Panc1 (cell line): ENCODE measurements around the gene PXDN. TPM values are rescaled to one million over a fixed set of nuclear protein-coding genes. Genes with fewer than 3 reads are reported as not detected.

Experiments
- ATAC-seq: fragments of 200-7000 bp; cut with Tn5 transposase; 2 replicates; pipeline ENCODE4 v1.9.1; 2020; ENCODE audit warnings: mild to moderate bottlenecking, moderate library complexity
- BruUV-seq: library from RNA; stranded (reverse); fragments of 400-500 nt; replicated peaks from 2 replicates; lab custom pipeline; 2021; lab: Mats Ljungman, UMichigan
- CTCF ChIA-PET: fragments of 300-600 bp; sonication (Branson Sonifier 250); formaldehyde crosslinking; loops from one replicate; lab custom pipeline; 2022; ENCODE audit warnings: antibody characterized with exemption; lab: Charles Lee
- POLR2A ChIA-PET: fragments of 300-600 bp; sonication (Branson Sonifier 250); formaldehyde crosslinking; loops from one replicate; lab custom pipeline; 2022; ENCODE audit warnings: antibody characterized with exemption; lab: Charles Lee
- DNase-seq: peaks from one replicate; pipeline ENCODE4 v3.0.0-alpha.2; 2010; ENCODE audit warnings: low read depth, low spot score
- H3K27ac ChIP-seq: 2 replicates; pipeline ENCODE4 v1.5.1; 2011; ENCODE audit warnings: mild to moderate bottlenecking, low read length, inconsistent platforms
- H3K27me3 ChIP-seq: fragments of 200-500 bp; sonication (Bioruptor generic); 2 replicates; pipeline ENCODE4 v1.6.0; 2014; ENCODE audit warnings: low read length, inconsistent platforms; ENCODE audit not compliant: control insufficient read depth, insufficient read depth
- H3K36me3 ChIP-seq: fragments of 200-500 bp; sonication (Bioruptor generic); 2 replicates; pipeline ENCODE4 v1.5.1; 2014; ENCODE audit warnings: inconsistent platforms, mild to moderate bottlenecking, low read length, moderate library complexity; ENCODE audit not compliant: control insufficient read depth, insufficient read depth
- H3K4me1 ChIP-seq: 2 replicates; pipeline ENCODE4 v1.5.1; 2011; ENCODE audit warnings: inconsistent platforms, mild to moderate bottlenecking, low read length, moderate library complexity; ENCODE audit not compliant: control insufficient read depth, insufficient read depth
- H3K4me3 ChIP-seq, 2 experiments: 2 replicates each; pipeline ENCODE4 v1.5.1; 2011 to 2012; ENCODE audit warnings: low read depth in 2 of 2, low read length in 2 of 2, mild to moderate bottlenecking in 2 of 2, inconsistent platforms in 1 of 2, moderate library complexity in 1 of 2
- H3K9me3 ChIP-seq: fragments of 200-500 bp; sonication (Bioruptor generic); 2 replicates; pipeline ENCODE4 v1.5.1; 2014; ENCODE audit warnings: low read depth, mild to moderate bottlenecking, inconsistent platforms, low read length, moderate library complexity; ENCODE audit not compliant: control insufficient read depth, insufficient read depth
- POLR2AphosphoS5 ChIP-seq: IDR thresholded peaks from 2 replicates; pipeline ENCODE4 v1.6.1; 2012; ENCODE audit warnings: mild to moderate bottlenecking, low read depth, low read length, moderate library complexity
- SIN3A ChIP-seq: IDR thresholded peaks from 2 replicates; pipeline ENCODE4 v1.6.1; 2012; ENCODE audit warnings: low read depth, mild to moderate bottlenecking, low read length, moderate library complexity, borderline replicate concordance; ENCODE audit not compliant: insufficient read depth
- in situ Hi-C: cut with HindIII; loops from 2 replicates; pipeline ENCODE4 v1.10.0; 2016; ENCODE audit warnings: low sequenced_read_pairs, low pct_unique_long_range_greater_than_20kb
- intact Hi-C: fragments of 100-400 bp; cut with micrococcal nuclease; formaldehyde crosslinking; loops from one replicate; pipeline ENCODE4 v1.10.0; 2022; ENCODE audit not compliant: unreplicated experiment
- total RNA-seq: library from RNA; stranded (reverse); gene quantifications from one replicate; pipeline ENCODE4 v1.2.1, GENCODE V29; 2021; ENCODE audit not compliant: unreplicated experiment
- TF ChIP-seq, protein P1 (sequence below), 2 experiments: IDR thresholded peaks; 2 replicates each; pipeline ENCODE4 v1.6.1; 2011 to 2012; ENCODE audit warnings: low read depth in 2 of 2, control low read depth in 1 of 2, low read length in 1 of 2, mild to moderate bottlenecking in 1 of 2, moderate library complexity in 1 of 2; ENCODE audit not compliant: insufficient read depth in 1 of 2
- TF ChIP-seq, protein P2 (sequence below): fragments of 450-650 bp; IDR thresholded peaks from 2 replicates; pipeline ENCODE4 v1.5.1; 2017; ENCODE audit warnings: mild to moderate bottlenecking

The PXDN gene
- total RNA-seq, 1 experiment from 2014 or later = 2.5 TPM

DNA sequence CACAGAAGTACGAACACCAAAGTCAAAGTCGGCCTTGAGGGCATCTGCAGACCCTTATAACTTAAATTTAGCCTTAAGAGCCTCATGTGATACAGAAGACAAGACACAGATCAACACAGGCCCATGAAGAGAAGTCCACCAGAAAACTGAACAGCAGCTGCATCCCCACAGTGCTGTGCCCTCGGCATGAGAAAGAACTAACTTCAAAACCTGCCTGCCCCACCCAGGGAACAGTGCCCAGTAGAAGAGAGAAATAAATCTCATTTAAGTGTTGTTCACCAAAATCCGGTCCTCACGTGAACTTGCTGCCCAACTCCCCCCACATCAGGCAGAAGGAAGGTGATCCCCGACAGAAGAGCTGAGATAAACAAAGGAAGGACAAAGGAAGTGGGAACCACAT, 73.7 kb downstream of the PXDN start:
- Histone ChIP-seq H3K9me3 (no peaks in the 10 kb centered on the region), H3K36me3 (no peaks in the 10 kb centered on the region), H3K4me3 (no peak overlapping the region), H3K4me1 (peaks cover 6% of the 10 kb centered on the region), H3K27me3 (no peaks in the 10 kb centered on the region), H3K27ac (peak overlapping the region; percentile 51)
- ChIA-PET POLR2A (no interaction called here), CTCF (no interaction called here)
- TF ChIP-seq, protein P1, sequence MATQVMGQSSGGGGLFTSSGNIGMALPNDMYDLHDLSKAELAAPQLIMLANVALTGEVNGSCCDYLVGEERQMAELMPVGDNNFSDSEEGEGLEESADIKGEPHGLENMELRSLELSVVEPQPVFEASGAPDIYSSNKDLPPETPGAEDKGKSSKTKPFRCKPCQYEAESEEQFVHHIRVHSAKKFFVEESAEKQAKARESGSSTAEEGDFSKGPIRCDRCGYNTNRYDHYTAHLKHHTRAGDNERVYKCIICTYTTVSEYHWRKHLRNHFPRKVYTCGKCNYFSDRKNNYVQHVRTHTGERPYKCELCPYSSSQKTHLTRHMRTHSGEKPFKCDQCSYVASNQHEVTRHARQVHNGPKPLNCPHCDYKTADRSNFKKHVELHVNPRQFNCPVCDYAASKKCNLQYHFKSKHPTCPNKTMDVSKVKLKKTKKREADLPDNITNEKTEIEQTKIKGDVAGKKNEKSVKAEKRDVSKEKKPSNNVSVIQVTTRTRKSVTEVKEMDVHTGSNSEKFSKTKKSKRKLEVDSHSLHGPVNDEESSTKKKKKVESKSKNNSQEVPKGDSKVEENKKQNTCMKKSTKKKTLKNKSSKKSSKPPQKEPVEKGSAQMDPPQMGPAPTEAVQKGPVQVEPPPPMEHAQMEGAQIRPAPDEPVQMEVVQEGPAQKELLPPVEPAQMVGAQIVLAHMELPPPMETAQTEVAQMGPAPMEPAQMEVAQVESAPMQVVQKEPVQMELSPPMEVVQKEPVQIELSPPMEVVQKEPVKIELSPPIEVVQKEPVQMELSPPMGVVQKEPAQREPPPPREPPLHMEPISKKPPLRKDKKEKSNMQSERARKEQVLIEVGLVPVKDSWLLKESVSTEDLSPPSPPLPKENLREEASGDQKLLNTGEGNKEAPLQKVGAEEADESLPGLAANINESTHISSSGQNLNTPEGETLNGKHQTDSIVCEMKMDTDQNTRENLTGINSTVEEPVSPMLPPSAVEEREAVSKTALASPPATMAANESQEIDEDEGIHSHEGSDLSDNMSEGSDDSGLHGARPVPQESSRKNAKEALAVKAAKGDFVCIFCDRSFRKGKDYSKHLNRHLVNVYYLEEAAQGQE (IDR thresholded peaks at IDR 0.05; ENCODE audit: insufficient read depth in 1 of 2, low read depth in 2 of 2, low read length in 1 of 2) = no peak
- TF ChIP-seq, protein P2, sequence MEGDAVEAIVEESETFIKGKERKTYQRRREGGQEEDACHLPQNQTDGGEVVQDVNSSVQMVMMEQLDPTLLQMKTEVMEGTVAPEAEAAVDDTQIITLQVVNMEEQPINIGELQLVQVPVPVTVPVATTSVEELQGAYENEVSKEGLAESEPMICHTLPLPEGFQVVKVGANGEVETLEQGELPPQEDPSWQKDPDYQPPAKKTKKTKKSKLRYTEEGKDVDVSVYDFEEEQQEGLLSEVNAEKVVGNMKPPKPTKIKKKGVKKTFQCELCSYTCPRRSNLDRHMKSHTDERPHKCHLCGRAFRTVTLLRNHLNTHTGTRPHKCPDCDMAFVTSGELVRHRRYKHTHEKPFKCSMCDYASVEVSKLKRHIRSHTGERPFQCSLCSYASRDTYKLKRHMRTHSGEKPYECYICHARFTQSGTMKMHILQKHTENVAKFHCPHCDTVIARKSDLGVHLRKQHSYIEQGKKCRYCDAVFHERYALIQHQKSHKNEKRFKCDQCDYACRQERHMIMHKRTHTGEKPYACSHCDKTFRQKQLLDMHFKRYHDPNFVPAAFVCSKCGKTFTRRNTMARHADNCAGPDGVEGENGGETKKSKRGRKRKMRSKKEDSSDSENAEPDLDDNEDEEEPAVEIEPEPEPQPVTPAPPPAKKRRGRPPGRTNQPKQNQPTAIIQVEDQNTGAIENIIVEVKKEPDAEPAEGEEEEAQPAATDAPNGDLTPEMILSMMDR = no peak
- intact Hi-C loops (no loop called here), in situ Hi-C loops (no loop called here)
- BruUV-seq = no TSS peak
- no peak for ATAC-seq
- DNase-seq = no peak

DNA sequence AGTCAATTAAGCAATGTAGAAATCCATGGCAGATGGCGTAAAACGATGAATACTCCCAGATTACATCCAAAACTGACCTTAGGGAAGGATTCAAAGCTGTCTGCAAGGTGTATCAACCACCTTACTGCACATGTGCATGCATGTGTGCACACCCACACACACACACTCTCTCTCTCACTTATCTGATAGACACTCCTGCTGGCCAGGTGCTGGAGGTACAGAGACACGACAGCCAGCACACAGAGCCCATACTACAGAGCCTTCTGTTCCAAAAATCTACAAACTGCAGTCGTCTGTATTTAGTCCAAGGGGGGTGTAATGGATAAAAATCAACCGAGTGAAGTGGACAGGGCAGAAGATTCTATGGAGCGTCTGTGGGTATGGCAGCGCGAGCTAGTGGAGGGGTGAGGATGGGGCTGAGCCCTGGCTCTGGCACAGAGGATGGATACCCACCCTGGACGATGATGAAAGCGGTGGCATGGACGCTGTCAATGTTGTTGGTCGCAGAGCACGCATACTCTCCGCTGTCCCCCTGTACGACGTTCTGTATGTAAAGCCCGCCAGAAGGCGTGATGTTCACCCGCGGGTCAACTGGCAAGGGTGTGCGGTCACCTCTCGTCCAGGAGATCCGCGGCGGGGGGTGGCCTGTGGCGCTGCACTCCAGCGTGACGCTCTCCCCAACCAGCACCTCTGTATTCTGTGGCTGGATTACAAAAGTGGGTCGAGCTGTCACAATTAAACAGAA, 78.4 kb downstream of the PXDN start:
- no peaks in the 10 kb centered on the region for H3K4me1 ChIP-seq
- TF ChIP-seq, protein P2 = no peak
- TF ChIP-seq POLR2AphosphoS5 = no peak
- no peak for TF ChIP-seq SIN3A
- H3K9me3 ChIP-seq = no peaks in the 10 kb centered on the region
- no peak overlapping the region for H3K4me3 ChIP-seq
- no peaks in the 10 kb centered on the region for H3K36me3 ChIP-seq
- H3K27me3 ChIP-seq = no peaks in the 10 kb centered on the region
- no peak for DNase-seq
- in situ Hi-C loops = no loop called here
- no peak for ATAC-seq
- POLR2A ChIA-PET = no interaction called here
- CTCF ChIA-PET = no interaction called here
- no peak overlapping the region for H3K27ac ChIP-seq
- no TSS peak for BruUV-seq
- intact Hi-C loops = no loop called here
